Stomach (tissue), 9 donors: Measurements from ENCODE around the gene ACOT8. TPM values are rescaled to one million over a fixed set of nuclear protein-coding genes. Genes with fewer than 3 reads are reported as not detected.

Experiments used
- DNase-seq, 2 donors: peaks; one replicate each; pipeline versions ENCODE4 v3.0.0 to v3.0.0-alpha.2; 2013 to 2019
- H3K27ac ChIP-seq, 5 donors: fragments of 200-600 bp in 4 of 5; sonication (generic) in 4 of 5; one replicate each; pipeline ENCODE4 v1.5.1; 2013 to 2019; ENCODE audit warnings: mild to moderate bottlenecking in 1 of 5, moderate library complexity in 1 of 5
- H3K27me3 ChIP-seq, 3 donors: fragments of 200-600 bp; sonication (generic); one replicate each; pipeline ENCODE4 v1.5.1; 2017 to 2019; ENCODE audit warnings: mixed run types in 1 of 3
- H3K36me3 ChIP-seq, 4 donors: fragments of 200-600 bp; sonication (generic); 1 replicate in 3 of 4; 2 replicates in 1 of 4; pipeline ENCODE4 v1.5.1; 2016 to 2019
- H3K4me1 ChIP-seq, 4 donors: fragments of 200-600 bp; sonication (generic); one replicate each; pipeline ENCODE4 v1.5.1; 2016 to 2019
- H3K4me3 ChIP-seq, 4 donors: fragments of 200-600 bp; sonication (generic) in 3 of 4; one replicate each; pipeline ENCODE4 v1.5.1; 2016 to 2019; ENCODE audit warnings: mild to moderate bottlenecking in 1 of 4
- H3K9me3 ChIP-seq, 4 donors: fragments of 200-600 bp; sonication (generic); one replicate each; pipeline ENCODE4 v1.5.1; 2016 to 2019
- EP300 ChIP-seq: sonication (generic); formaldehyde crosslinking; IDR thresholded peaks from one replicate; pipeline ENCODE4 v1.6.1; 2017; ENCODE audit warnings: antibody characterized with exemption
- POLR2A ChIP-seq, 4 donors: fragments of 450-650 bp; IDR thresholded peaks; one replicate each; pipeline ENCODE4 v1.6.1; 2016; ENCODE audit warnings: antibody characterized with exemption in 4 of 4, control low read depth in 2 of 4, mild to moderate bottlenecking in 1 of 4, moderate library complexity in 1 of 4
- POLR2AphosphoS5 ChIP-seq, 3 donors: sonication (generic); formaldehyde crosslinking; IDR thresholded peaks; one replicate each; pipeline ENCODE4 v1.6.1; 2016; ENCODE audit warnings: antibody characterized with exemption in 3 of 3
- WGBS, 5 donors: extraction: QIAGEN DNeasy Blood & Tissue Kit in 3 of 5; methylation state at CpG; one replicate each; pipeline versions ENCODE4 v1.1.5 to v1.1.7; 2013 to 2018; 5-methylcytosine and 5-hydroxymethylcytosine counted together
- intact Hi-C: fragments of 100-400 bp; cut with DNase I; formaldehyde crosslinking; loops from one replicate; pipeline ENCODE4 v1.15.1; 2023; ENCODE audit warnings: low total_unique reads
- polyA plus RNA-seq, 3 donors: library from polyadenylated mRNA; stranded (reverse); fragments of 200-250 nt; gene quantifications; one replicate each; pipeline ENCODE4 v1.2.3, GENCODE V29; 2013
- total RNA-seq, 5 donors: library from RNA; depleted of rRNA; stranded (reverse); fragments of >200 nt; gene quantifications; one replicate each; pipeline versions ENCODE4 v1.1.0 to v1.2.3, GENCODE V29; 2014 to 2016
- TF ChIP-seq, protein P1 (sequence below), 7 experiments: fragments of 450-650 bp in 4 of 7; fragments of 200-600 bp in 3 of 7; sonication (generic) in 3 of 7; IDR thresholded peaks; one replicate each; pipeline ENCODE4 v1.5.1; 2016 to 2019; ENCODE audit warnings: antibody characterized with exemption in 7 of 7, control low read depth in 2 of 7, mild to moderate bottlenecking in 1 of 7
- donor health status: healthy with polysubstance abuse.
- donor health status: Bipolar disorder and iron deficiency.
- donor health status: healthy.

Gene ACOT8
- total and polyA plus RNA-seq, 8 donors = 26.6 to 216 (median 79.6) TPM

- H3K4me1 ChIP-seq = peaks cover 0 to 8% (median 3%) of the 10 kb centered on the region in 4 donors
- no peaks in the 10 kb centered on the region for H3K9me3 ChIP-seq
- peak overlapping the region in 1 of 5 donors; percentile 2 for H3K27ac ChIP-seq
- TF ChIP-seq EP300 (no peak), POLR2AphosphoS5 (IDR thresholded peaks at IDR 0.05) (no peak), POLR2A (IDR thresholded peaks at IDR 0.05) (no peak)
- TF ChIP-seq, protein P1, sequence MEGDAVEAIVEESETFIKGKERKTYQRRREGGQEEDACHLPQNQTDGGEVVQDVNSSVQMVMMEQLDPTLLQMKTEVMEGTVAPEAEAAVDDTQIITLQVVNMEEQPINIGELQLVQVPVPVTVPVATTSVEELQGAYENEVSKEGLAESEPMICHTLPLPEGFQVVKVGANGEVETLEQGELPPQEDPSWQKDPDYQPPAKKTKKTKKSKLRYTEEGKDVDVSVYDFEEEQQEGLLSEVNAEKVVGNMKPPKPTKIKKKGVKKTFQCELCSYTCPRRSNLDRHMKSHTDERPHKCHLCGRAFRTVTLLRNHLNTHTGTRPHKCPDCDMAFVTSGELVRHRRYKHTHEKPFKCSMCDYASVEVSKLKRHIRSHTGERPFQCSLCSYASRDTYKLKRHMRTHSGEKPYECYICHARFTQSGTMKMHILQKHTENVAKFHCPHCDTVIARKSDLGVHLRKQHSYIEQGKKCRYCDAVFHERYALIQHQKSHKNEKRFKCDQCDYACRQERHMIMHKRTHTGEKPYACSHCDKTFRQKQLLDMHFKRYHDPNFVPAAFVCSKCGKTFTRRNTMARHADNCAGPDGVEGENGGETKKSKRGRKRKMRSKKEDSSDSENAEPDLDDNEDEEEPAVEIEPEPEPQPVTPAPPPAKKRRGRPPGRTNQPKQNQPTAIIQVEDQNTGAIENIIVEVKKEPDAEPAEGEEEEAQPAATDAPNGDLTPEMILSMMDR (IDR thresholded peaks at IDR 0.05) = no peak
- H3K4me3 ChIP-seq = no peak overlapping the region
- WGBS, 5 donors = 73 to 81% (median 78%) methylated on average over 6 of the region's 6 CpGs
- H3K36me3 ChIP-seq = no peaks in the 10 kb centered on the region
- no peaks in the 10 kb centered on the region for H3K27me3 ChIP-seq
- intact Hi-C loops = no loop called here
- no peak for DNase-seq
Measured at GRCh38 chr20:45867136-45867818, 10.1 kb upstream of the ACOT8 start.

GRCh38 chr20:45866454-45866853, 9.3 kb upstream of the ACOT8 start:
- no peaks in the 10 kb centered on the region for H3K9me3 ChIP-seq
- H3K27ac ChIP-seq = no peak overlapping the region
- no peaks in the 10 kb centered on the region for H3K27me3 ChIP-seq
- TF ChIP-seq, protein P1 (IDR thresholded peaks at IDR 0.05) = no peak
- H3K4me1 ChIP-seq = peaks cover under 1 to 8% (median 5%) of the 10 kb centered on the region in 4 donors
- intact Hi-C loops = no loop called here
- H3K36me3 ChIP-seq = no peaks in the 10 kb centered on the region
- WGBS, 5 donors = 92 to 98% (median 96%) methylated on average over 5 of the region's 5 CpGs
- DNase-seq = no peak
- no peak overlapping the region for H3K4me3 ChIP-seq

GRCh38 chr20:45863543-45864470, 6.6 kb upstream of the ACOT8 start:
- Histone ChIP-seq H3K4me3 (no peak overlapping the region), H3K9me3 (no peaks in the 10 kb centered on the region), H3K27me3 (no peaks in the 10 kb centered on the region), H3K36me3 (no peaks in the 10 kb centered on the region), H3K27ac (no peak overlapping the region), H3K4me1 (peaks cover 7 to 24% (median 7%) of the 10 kb centered on the region in 4 donors)
- no peak for DNase-seq
- TF ChIP-seq POLR2A (IDR thresholded peaks at IDR 0.05) (no peak), POLR2AphosphoS5 (IDR thresholded peaks at IDR 0.05) (no peak), EP300 (no peak)
- TF ChIP-seq, protein P1 (IDR thresholded peaks at IDR 0.05) = no peak
- WGBS, 5 donors = 81 to 92% (median 88%) methylated on average over 7 of the region's 7 CpGs
- intact Hi-C loops = no loop called here

- H3K36me3 ChIP-seq = no peaks in the 10 kb centered on the region
- no peaks in the 10 kb centered on the region for H3K9me3 ChIP-seq
- peaks cover 9 to 33% (median 23%) of the 10 kb centered on the region in 4 donors for H3K4me1 ChIP-seq
- TF ChIP-seq POLR2AphosphoS5 (IDR thresholded peaks at IDR 0.05) = peak in 1 of 3 donors; percentile 12
- TF ChIP-seq, protein P1 (IDR thresholded peaks at IDR 0.05) = no peak
- no peak for TF ChIP-seq EP300
- no peak for TF ChIP-seq POLR2A (IDR thresholded peaks at IDR 0.05)
- no peak overlapping the region for H3K4me3 ChIP-seq
- H3K27me3 ChIP-seq = no peaks in the 10 kb centered on the region
- WGBS, 5 donors = 66 to 78% (median 74%) methylated on average over 7 of the region's 7 CpGs
- intact Hi-C loops = no loop called here
- peak; percentile 40 to 41 for DNase-seq
- H3K27ac ChIP-seq = peak overlapping the region in 2 of 5 donors; percentile 30 to 38
Measured at GRCh38 chr20:45861221-45862075, 4.3 kb upstream of the ACOT8 start.
